ENCODE data around the gene OR52E6. TPM values are rescaled to one million over a fixed set of nuclear protein-coding genes. Genes with fewer than 3 reads are reported as not detected.

The OR52E6 gene
- total RNA-seq, 4 donors from 2014 or later = not detected

- DNase-seq (ENCODE audit: low spot score in 2 of 2) = no peak
- intact Hi-C loops (cut with DNase I; ENCODE audit: low total_unique reads) = no loop called here
- no peak overlapping the region for H3K4me3 ChIP-seq (ENCODE audit: low read depth, poor library complexity, severe bottlenecking)
- no peak for TF ChIP-seq CTCF (IDR thresholded peaks at IDR 0.05)
- 87 to 96% methylated on average over 2 of the region's 2 CpGs for WGBS, 2 donors
Measured at GRCh38 chr11:5837695-5838094, 4.0 kb downstream of the OR52E6 start.

GRCh38 chr11:5833446-5833845 lies 8.3 kb downstream of the OR52E6 start:
- WGBS, 2 donors = 40 to 49% methylated on average over 2 of the region's 2 CpGs
- no peak for DNase-seq (ENCODE audit: low spot score in 2 of 2)
- no peak overlapping the region for H3K4me3 ChIP-seq (ENCODE audit: low read depth, poor library complexity, severe bottlenecking)
- intact Hi-C loops (cut with DNase I; ENCODE audit: low total_unique reads) = no loop called here
- no peak for TF ChIP-seq POLR2A (IDR thresholded peaks at IDR 0.05)
- TF ChIP-seq CTCF (IDR thresholded peaks at IDR 0.05) = no peak

- no peak for TF ChIP-seq POLR2A (IDR thresholded peaks at IDR 0.05)
- no peak for TF ChIP-seq CTCF (IDR thresholded peaks at IDR 0.05)
- intact Hi-C loops (cut with DNase I; ENCODE audit: low total_unique reads) = no loop called here
- no peak for DNase-seq (ENCODE audit: low spot score in 2 of 2)
- H3K4me3 ChIP-seq (ENCODE audit: low read depth, poor library complexity, severe bottlenecking) = no peak overlapping the region
- WGBS, 2 donors = 62 to 72% methylated on average over 6 of the region's 6 CpGs
Measured at GRCh38 chr11:5831196-5831829, 10.4 kb downstream of the OR52E6 start.

- intact Hi-C loops (cut with DNase I; ENCODE audit: low total_unique reads) = no loop called here
Measured at GRCh38 chr11:5818245-5818886, 23.3 kb downstream of the OR52E6 start.

GRCh38 chr11:5815534-5815933 lies 26.2 kb downstream of the OR52E6 start:
- DNase-seq (ENCODE audit: low spot score in 2 of 2) = no peak
- intact Hi-C loops (cut with DNase I; ENCODE audit: low total_unique reads) = no loop called here
- no peak for TF ChIP-seq CTCF (IDR thresholded peaks at IDR 0.05)
- no peak for TF ChIP-seq POLR2A (IDR thresholded peaks at IDR 0.05)
- no peak overlapping the region for H3K4me3 ChIP-seq (ENCODE audit: low read depth, poor library complexity, severe bottlenecking)
- WGBS, 2 donors = 35 to 43% methylated on average over 4 of the region's 4 CpGs

More at GRCh38 chr11:5818245-5818886, 23.3 kb downstream of the OR52E6 start:
- H3K4me3 ChIP-seq (ENCODE audit: low read depth, poor library complexity, severe bottlenecking) = no peak overlapping the region
- 16 to 31% methylated on average over 1 of the region's 1 CpG for WGBS, 2 donors
- no peak for DNase-seq (ENCODE audit: low spot score in 2 of 2)
- no peak for TF ChIP-seq CTCF (IDR thresholded peaks at IDR 0.05)
- no peak for TF ChIP-seq POLR2A (IDR thresholded peaks at IDR 0.05)
